Fibroblast of peridontal ligament (primary cell): Measurements from ENCODE around the gene CAMK2G.
A peak's percentile ranks its signal among the peaks of the same experiment; 100 is the strongest.
"Not testable (repeated sequence)": the region's sequence is repeated elsewhere in the genome, so short reads cannot be mapped to it uniquely, and the experiment has no call there.

Experiments
- DNase-seq: peaks from one replicate; pipeline ENCODE4 v3.0.0-alpha.2; 2010; ENCODE audit errors: extremely low read depth

The CAMK2G gene

GRCh38 chr10:73840056-73840402 lies 34.3 kb downstream of the CAMK2G start:
- DNase-seq: no peak

- DNase-seq: no peak
Observed at GRCh38 chr10:73839276-73839966, 34.9 kb downstream of the CAMK2G start.

GRCh38 chr10:73838827-73839226 lies 35.5 kb downstream of the CAMK2G start:
- DNase-seq: no peak

- DNase-seq: no peak
Observed at GRCh38 chr10:73838008-73838567, 36.3 kb downstream of the CAMK2G start.

- peak; percentile 93 for DNase-seq
Observed at GRCh38 chr10:73837072-73837471, 37.3 kb downstream of the CAMK2G start.

GRCh38 chr10:73836427-73836980 lies 37.9 kb downstream of the CAMK2G start:
- DNase-seq: peak; percentile 60

- not testable (repeated sequence) for DNase-seq
Observed at GRCh38 chr10:73829090-73829489, 45.3 kb downstream of the CAMK2G start.

- no peak for DNase-seq
Observed at GRCh38 chr10:73828161-73828560, 46.2 kb downstream of the CAMK2G start.

- DNase-seq: peak; percentile 36
Observed at GRCh38 chr10:73827346-73828089, 46.8 kb downstream of the CAMK2G start.

- no peak for DNase-seq
Observed at GRCh38 chr10:73824146-73824725, 50.1 kb downstream of the CAMK2G start.

GRCh38 chr10:73823391-73823790 lies 51.0 kb downstream of the CAMK2G start:
- no peak for DNase-seq

GRCh38 chr10:73819513-73820093 lies 54.8 kb downstream of the CAMK2G start:
- DNase-seq: no peak

- no peak for DNase-seq
Observed at GRCh38 chr10:73819081-73819480, 55.3 kb downstream of the CAMK2G start.

- DNase-seq: no peak
Observed at GRCh38 chr10:73818402-73818801, 56.0 kb downstream of the CAMK2G start.

GRCh38 chr10:73817826-73818225 lies 56.5 kb downstream of the CAMK2G start:
- DNase-seq: no peak

- DNase-seq: no peak
Observed at GRCh38 chr10:73816917-73817729, 57.2 kb downstream of the CAMK2G start.

GRCh38 chr10:73815719-73816030 lies 58.7 kb downstream of the CAMK2G start:
- DNase-seq: no peak

- DNase-seq: no peak
Observed at GRCh38 chr10:73814896-73815718, 59.2 kb downstream of the CAMK2G start.

GRCh38 chr10:73814276-73814895 lies 60.0 kb downstream of the CAMK2G start:
- DNase-seq: no peak

GRCh38 chr10:73813333-73813732 lies 61.0 kb downstream of the CAMK2G start:
- no peak for DNase-seq
